ENCODE measurements around the gene BGN.

The BGN gene

DNA sequence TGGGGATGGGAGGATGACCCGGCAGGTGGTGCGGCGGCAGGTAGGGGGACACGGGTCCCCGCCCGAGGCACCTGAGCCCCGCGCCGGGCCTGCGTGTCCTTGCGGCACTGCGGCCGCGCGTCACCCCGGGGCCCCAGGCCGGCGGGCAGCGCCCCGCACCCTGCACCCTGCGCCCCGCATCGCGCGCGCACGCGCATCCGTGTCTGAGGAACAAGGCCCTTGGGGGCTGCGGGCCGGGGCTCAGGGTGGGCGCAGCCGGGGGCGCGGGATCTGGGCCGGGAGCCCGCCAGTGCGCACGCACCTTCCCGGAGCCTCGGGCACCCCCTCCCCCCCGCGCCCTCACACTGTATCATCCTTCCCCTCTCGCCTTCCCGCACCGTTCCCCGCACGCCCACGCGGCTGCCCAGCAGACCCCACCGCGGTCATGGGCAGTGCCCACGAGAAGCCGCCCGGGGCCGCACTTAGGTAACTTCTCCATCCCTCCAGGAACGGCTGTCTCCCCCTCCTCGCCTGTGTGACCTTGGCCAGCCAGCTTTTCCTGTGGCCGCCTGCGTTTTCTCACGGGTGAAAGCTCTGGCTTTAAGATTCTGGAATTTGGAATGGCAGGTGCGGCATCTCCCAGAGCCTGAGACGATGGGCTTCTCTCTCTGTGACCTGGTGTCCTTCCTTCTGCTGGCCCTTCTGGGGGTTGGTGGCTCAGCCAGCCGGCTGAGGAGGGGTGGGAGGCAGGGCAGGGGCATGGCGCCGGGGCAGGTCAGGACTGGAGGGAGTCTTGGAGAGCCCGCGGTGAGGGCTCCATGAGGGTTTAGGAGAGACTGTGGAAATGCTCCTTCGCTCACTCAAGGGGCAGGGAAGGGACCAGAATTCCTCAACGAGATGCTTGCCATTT, 23.4 kb downstream of the BGN start:
- H3K4me3 ChIP-seq (ENCODE audit: low read depth, low read length): no peak overlapping the region
- DNase-seq (ENCODE audit: low read depth): no peak
- TF ChIP-seq, protein P1, sequence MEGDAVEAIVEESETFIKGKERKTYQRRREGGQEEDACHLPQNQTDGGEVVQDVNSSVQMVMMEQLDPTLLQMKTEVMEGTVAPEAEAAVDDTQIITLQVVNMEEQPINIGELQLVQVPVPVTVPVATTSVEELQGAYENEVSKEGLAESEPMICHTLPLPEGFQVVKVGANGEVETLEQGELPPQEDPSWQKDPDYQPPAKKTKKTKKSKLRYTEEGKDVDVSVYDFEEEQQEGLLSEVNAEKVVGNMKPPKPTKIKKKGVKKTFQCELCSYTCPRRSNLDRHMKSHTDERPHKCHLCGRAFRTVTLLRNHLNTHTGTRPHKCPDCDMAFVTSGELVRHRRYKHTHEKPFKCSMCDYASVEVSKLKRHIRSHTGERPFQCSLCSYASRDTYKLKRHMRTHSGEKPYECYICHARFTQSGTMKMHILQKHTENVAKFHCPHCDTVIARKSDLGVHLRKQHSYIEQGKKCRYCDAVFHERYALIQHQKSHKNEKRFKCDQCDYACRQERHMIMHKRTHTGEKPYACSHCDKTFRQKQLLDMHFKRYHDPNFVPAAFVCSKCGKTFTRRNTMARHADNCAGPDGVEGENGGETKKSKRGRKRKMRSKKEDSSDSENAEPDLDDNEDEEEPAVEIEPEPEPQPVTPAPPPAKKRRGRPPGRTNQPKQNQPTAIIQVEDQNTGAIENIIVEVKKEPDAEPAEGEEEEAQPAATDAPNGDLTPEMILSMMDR (IDR thresholded peaks at IDR 0.05; ENCODE audit: insufficient read depth, low read depth, low read length, missing control alignments): no peak

DNA sequence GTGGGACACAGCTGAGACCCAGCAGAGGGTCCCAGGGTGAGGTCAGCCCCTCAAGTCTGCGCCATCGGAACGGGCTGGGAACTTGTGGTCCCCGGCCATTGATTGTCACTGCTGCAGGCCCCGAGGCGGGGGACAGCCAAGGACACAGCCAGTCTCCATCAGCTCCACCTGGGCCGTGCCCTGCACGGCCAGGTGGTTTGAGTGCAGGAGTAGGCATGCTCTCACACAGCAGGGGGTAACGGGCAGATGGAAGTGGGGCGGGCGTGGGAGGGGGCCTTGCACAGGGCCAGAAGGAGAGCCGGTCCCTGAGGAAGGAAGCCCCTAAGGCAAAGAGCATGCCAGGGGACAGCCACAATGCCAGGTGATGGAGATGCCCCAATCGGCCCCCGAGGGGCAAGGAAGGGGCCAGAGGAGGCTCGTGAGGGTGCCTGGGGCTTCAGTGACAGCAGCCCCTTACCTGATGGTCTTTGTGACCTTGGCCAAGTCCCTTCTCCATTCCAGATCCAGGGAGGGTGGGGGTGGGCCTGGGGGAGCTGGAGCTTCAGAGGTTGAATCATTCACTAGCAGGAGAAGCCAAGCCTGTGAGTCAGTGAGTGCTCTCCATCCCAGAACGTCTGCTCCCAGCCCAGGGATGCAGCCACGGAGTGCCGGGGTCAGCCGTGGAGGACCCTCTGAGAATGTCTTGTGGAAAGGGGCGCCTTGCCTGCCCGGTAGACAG, 24.9 kb downstream of the BGN start:
- no peak overlapping the region for H3K4me3 ChIP-seq (ENCODE audit: low read depth, low read length)
- no peak for DNase-seq (ENCODE audit: low read depth)
- TF ChIP-seq, protein P1 (IDR thresholded peaks at IDR 0.05; ENCODE audit: insufficient read depth, low read depth, low read length, missing control alignments): no peak

DNA sequence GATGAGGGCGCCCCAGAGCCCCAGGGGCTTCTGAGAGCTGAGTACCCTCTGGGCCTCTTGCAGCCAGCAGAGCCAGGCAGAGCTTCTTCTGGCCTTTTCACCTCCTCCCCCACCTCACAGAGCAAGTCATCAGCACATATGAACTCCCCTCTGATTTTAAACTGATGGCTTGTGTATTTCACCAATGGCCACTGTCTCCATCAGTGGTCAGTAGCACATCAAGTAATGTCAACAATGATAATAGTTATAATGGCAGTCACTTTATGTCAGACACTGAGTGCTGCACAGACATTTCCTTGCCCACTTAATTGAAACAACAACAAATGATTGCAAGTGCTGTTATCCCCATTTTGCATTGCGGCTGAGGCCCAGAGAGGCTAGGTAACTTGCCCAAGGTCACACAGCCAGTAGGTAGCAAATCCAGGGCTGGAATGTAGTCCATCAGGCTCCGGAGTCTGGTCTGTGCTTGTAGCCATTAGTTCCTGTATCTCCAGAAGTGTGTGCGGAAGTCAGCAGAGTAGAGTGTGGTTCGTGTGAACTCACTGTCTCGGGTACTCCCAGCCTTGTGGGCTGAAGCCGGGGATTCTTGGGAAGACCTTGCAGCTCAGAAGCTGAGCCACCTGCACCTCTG, 25.6 kb downstream of the BGN start:
- DNase-seq (ENCODE audit: low read depth): no peak
- H3K4me3 ChIP-seq (ENCODE audit: low read depth, low read length): no peak overlapping the region
- TF ChIP-seq, protein P1 (IDR thresholded peaks at IDR 0.05; ENCODE audit: insufficient read depth, low read depth, low read length, missing control alignments): no peak

DNA sequence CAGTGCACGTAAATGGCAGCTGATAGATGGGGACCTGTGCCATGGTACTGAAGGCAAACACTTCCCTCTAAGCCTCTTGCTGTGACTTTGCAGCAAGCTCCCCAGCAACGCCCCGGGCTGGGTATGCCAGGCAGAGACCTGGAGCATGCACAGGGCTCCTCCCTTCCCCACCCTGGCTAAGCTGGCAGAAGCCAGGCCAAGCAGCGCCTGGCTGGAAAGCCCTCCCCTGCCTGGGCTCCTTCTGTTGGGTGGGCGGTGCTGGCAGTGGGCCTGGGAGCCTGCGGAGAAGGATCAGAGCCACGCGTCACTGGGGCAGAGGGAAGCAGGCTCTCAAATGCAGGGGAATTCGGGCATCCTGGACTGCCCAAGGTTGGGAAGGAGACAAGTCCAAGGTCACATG, 26.3 kb downstream of the BGN start:
- H3K4me3 ChIP-seq (ENCODE audit: low read depth, low read length): no peak overlapping the region
- TF ChIP-seq, protein P1 (IDR thresholded peaks at IDR 0.05; ENCODE audit: insufficient read depth, low read depth, low read length, missing control alignments): no peak
- no peak for DNase-seq (ENCODE audit: low read depth)

DNA sequence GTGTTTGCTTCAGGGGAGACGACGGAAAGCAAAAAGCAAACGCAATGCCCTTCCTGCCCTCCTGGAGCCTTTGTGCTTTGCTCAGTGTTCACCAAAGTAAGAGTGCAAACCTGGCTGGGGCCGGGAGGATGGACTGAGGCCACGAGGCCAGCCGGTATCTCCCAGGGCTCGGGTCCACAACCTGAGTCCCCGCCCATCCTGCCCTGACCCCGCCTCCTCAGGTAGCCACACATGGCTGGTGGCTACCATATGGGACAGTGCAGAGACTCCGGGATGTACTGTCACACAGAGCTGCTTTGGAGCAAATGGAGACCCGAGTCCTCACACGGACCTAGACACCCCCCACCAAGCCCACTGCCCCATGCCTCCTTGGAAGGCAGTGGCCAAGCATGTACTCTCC, 27.5 kb downstream of the BGN start:
- no peak for DNase-seq (ENCODE audit: low read depth)
- no peak overlapping the region for H3K4me3 ChIP-seq (ENCODE audit: low read depth, low read length)
- TF ChIP-seq, protein P1 (IDR thresholded peaks at IDR 0.05; ENCODE audit: insufficient read depth, low read depth, low read length, missing control alignments): no peak

DNA sequence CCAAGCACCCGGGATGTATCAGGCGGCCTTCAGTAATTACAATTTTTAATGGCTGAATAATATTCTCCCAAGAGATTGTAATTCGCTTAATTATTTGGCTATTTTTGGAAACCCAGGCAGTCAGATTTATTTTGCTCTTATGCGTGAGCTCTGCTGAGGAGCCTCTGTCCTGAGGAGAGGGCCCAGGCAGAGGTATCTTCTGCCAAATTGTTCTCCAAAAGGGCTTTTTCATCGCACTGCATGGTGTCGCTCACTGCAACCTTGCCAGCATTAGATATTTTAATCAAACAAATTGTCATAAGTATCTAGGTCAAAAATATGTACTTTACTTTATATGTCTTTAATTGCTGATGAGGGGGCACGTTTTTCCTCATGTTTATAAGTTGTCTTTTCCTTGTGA, 28.5 kb downstream of the BGN start:
- DNase-seq (ENCODE audit: low read depth): no peak
- TF ChIP-seq, protein P1 (IDR thresholded peaks at IDR 0.05; ENCODE audit: insufficient read depth, low read depth, low read length, missing control alignments): no peak
- H3K4me3 ChIP-seq (ENCODE audit: low read depth, low read length): no peak overlapping the region

All from GM12865 (cell line).